Dedifferentiated amniotic fluid mesenchymal stem cell (primary cell): ENCODE measurements around the gene GAL3ST3.
"Not testable (repeated sequence)": the region's sequence is repeated elsewhere in the genome, so short reads cannot be mapped to it uniquely, and the experiment has no call there.

Experiments
- DNase-seq: peaks from one replicate; pipeline ENCODE4 v3.0.0-alpha.2; 2016; ENCODE audit errors: extremely low spot score

Gene GAL3ST3

DNA sequence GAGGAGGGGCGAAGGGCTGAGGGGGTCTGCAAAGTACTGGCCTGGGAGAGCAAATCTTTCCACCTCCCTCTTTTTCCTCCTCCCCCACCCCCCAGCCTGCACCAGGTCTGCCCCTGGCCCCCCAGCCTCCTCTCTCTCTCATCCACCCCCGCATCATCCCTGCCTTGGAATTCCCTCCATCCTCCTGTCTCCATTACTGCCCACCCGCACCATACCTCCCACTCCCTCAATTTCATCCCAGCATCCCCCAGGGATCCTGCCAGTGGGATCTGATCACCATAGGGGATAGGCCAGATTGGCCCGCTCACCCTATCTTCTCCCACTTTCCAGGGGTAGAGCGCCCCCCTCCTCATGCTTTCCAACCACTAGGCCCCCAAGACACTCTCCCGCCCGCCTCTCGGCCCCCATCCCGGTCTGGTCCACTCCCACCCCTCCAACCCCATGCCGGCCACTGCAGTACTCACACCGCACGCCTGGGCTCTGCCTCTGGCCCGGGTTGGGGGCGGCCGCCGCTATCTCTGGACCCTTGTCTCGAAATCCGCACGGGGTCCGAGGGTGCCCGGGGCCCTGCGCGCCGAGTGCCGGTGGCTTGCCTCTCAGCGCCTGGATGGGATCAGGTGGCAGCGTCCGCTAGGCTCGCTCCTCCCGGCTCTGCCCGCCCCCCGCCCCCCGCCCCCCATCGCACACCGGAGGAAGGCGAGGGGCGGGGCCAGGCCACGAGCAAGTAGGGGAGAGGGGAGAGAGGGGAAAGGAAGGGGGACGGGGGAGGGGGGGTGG is at the start of gene GAL3ST3:
Gene GAL3ST3 (minus strand): TSS at position 615 of the 777 bp plus-strand sequence. CDS start 3,746 bp downstream, outside the sequence.
- no peak for DNase-seq

DNA sequence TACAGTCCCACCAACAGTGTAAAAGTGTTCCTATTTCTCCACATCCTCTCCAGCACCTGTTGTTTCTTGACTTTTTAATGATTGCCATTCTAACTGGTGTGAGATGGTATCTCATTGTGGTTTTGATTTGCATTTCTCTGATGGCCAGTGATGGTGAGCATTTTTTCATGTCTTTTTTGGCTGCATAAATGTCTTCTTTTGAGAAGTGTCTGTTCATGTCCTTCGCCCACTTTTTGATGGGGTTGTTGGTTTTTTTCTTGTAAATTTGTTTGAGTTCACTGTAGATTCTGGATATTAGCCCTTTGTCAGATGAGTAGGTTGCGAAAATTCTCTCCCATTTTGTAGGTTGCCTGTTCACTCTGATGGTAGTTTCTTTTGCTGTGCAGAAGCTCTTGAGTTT is 43.2 kb upstream of the GAL3ST3 start:
- DNase-seq: not testable (repeated sequence)

DNA sequence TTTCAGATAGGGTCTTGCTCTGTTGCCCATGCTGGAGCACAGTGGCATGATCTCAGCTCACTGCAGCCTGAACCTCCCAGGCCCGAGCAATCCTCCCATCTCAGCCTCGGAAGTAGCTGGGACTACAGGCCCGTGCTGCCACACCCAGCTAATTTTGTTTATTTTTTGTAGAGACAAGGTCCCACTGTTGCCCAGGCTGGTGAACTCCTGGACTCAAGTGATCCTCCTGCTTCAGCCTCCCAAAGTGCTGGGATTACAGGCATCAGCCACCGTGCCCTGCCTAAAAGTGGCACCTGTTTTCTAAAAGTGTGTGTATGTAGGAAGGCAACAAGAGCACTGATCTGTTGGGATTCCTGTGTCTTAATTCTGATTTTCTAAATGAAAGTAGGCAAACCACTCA is 41.3 kb upstream of the GAL3ST3 start:
- no peak for DNase-seq

DNA sequence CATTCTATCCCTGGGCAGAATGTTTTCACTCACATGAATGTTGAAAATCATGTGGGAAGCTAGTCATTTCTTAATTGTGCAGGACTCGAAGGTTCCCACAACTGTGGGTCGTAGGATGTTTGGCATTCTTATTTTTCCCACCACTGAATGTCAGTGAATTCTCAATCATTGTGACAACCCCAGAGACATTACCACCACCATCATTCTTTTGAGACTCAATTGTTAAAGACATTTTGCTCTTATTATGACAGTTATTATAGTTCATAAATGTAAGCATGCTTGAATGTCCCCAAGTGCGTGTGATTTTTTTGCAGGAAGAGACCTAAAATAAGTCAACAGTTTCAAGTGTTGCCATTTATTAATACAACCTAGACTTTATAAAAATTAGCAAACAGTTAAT is 40.1 kb upstream of the GAL3ST3 start:
- no peak for DNase-seq

DNA sequence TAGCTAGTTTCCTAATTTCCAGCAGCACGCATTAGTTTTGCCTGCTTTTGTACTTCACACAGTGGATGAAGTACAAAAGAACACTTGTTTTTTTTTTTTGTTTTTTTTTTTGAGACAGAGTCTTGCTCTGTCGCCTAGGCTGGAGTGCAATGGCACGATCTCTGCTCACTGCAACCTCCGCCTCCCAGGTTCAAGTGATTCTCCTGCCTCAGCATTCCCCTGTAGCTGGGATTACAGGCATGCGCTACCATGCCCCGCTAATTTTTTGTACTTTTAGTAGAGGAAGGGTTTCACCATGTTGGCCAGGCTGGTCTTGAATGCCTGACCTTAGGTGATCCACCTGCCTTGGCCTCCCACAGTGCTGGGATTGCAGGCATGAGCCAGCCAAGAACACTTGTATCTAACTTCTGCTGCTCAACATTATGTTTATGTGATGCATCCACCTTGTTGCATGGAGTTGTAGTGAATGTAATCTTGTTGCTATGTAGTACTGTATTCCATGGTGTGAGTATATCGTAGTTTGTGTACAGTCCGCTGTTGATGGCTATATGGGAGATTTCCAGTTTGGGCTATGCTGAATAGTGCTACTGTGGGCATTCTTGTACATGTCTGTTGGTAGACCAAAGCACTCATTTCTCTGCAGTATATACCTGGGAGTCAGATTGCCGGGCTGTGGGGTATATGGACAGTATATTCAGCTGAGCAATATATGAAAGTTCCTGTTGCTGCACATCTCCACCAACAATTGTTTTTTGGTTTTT is 38.4 kb upstream of the GAL3ST3 start:
- DNase-seq: no peak

DNA sequence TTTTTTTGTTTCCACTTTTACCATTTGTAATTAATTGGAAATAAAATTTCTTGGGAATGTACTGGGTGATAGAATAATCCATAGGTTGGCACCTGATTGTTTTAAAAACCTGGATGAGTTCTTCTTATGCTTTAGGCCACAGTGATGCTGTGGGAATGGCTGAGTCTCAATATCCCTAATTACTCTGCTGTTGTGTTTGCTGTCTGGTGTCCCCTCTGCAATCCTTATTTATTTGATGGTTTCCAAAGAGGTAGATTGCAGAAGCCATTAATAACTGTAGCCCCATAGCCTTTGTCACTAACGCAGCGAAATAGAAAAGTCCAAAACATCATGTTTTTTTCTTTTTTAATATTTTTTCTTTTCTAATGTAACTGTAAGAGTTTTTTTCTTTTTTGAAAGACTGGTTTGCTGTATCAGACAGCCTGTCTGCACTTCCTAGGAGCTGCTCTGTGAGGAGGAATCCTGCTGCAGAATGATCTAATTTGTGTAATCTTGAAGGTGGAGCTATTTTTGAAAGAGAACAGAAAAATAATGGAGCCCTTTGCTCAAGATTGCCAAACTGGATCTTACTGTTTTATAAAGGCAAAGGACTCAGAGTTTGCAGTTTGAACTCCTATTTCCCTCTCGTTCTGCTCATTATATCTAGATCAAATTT is 36.0 kb upstream of the GAL3ST3 start:
- no peak for DNase-seq

DNA sequence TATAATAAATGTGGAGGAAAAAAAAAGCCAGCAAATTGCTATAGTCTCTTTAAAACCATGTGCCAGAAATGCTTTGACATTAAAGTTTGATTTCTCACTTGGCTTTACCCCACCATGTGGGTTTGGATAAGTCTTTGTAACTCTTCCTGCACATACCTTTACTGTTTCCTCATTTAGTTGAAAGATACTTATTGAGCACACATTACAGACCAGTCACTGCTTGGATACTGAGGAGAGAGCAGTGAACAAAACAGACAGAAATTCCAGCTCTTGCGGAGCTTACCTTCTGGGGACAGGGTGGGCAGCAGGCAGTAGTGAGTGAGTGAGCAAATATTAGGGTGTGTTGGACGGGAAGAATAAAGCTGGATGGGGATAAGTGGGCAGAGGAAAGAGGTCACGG is 34.8 kb upstream of the GAL3ST3 start:
- DNase-seq: no peak

- no peak for DNase-seq
Measured at GRCh38 chr11:66082946-66083698, 34.2 kb upstream of the GAL3ST3 start.

DNA sequence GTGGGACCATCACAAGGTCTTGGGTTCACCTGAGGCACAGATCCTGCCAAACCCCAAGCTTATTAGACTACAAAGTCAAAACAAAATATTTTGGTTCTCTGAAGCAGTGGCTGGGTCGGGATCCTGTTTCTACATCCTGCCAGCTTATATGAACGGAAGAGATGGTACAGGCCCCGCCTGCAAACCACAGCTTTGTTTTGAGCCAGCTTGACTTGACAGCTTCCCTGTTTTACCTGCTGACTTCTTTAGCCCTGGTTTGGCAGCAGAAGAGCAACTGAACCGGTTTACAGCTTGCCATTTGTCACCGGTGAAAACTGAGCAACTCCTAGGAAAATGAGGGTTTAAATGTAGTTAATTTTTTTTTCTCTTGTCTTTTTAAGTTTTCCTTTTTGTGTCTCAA is 32.5 kb upstream of the GAL3ST3 start:
- DNase-seq: no peak

- DNase-seq: peak; percentile 78
Measured at GRCh38 chr11:66080055-66080817, 31.3 kb upstream of the GAL3ST3 start.

DNA sequence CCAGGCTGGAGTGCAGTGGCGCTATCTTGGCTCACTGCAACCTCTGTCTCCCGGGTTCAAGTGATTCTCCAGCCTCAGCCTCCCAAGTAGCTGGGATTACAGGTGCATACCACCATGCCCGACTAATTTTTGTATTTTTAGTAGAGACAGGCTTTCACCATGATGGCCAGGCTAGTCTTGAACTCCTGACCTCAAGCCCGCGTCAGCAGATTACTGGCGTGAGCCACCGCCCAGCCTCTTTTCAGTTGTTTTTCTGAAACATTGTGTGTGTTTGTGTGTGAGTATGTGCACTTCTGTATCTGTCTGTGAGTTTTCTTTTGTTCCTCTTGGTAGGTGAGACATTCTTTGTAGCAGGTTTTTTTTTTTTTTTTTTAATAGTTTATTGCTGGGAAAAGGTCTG is 30.0 kb upstream of the GAL3ST3 start:
- DNase-seq: not testable (repeated sequence)

GRCh38 chr11:66077927-66078326 is 29.0 kb upstream of the GAL3ST3 start:
- no peak for DNase-seq

- DNase-seq: no peak
Measured at GRCh38 chr11:66076561-66076960, 27.6 kb upstream of the GAL3ST3 start.

DNA sequence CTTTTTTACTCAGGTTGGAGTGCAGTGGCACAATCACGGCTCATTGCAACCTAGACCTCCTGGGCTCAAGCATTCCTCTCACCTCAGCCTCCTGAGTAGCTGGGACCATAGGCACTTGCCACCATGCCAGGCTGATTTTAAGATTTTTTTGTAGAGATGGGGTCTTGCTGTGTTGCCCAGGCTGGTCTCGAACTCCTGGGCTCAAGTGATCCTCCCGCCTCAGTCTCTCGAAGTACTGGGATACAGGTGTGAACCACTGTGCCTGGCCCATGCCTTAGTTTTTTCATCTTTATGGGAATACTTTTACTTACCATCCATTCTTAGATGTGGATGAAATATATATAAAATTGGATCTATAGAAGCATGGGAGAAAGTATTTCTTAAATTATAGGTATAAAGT is 26.3 kb upstream of the GAL3ST3 start:
- no peak for DNase-seq

DNA sequence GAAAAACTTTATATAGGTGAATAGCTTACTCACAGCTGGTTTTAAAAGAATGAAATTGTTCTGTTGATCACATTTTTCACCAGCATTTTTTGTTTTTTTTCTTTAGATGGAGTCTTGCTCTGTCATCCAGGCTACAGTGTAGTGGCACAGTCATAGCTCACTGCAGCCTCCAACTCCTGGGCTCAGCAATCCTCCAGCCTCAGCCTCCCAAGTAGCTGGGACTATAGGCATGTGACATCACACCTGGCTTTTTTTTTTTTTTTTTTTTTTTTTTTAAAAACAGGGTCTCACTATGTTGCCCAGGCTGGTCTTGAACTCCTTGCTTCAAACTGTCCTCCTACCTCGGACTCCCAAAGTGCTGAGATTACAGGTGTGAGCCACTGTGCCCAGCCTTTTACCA is 24.7 kb upstream of the GAL3ST3 start:
- no peak for DNase-seq

- DNase-seq: no peak
Measured at GRCh38 chr11:66072518-66072917, 23.6 kb upstream of the GAL3ST3 start.

GRCh38 chr11:66072081-66072480 is 23.1 kb upstream of the GAL3ST3 start:
- DNase-seq: no peak

GRCh38 chr11:66071381-66071801 is 22.4 kb upstream of the GAL3ST3 start:
- no peak for DNase-seq

GRCh38 chr11:66070604-66071380 is 21.8 kb upstream of the GAL3ST3 start:
- DNase-seq: no peak
